OCI-LY1 (cell line): ENCODE measurements around the gene ADAM19.

Experiments
- H2AFZ ChIP-seq: fragments of 200-600 bp; sonication (generic), shearing (Covaris generic); 2 replicates; pipeline ENCODE4 v1.6.0; 2014; ENCODE audit warnings: antibody characterized with exemption, mild to moderate bottlenecking, low read length
- H3F3A ChIP-seq: fragments of 200-600 bp; sonication (generic), shearing (Covaris generic); 2 replicates; pipeline ENCODE4 v1.6.0; 2014; ENCODE audit warnings: mild to moderate bottlenecking, antibody characterized with exemption, low read length, moderate library complexity; ENCODE audit not compliant: insufficient read depth
- H3K27ac ChIP-seq: fragments of 200-600 bp; sonication (generic); 2 replicates; pipeline ENCODE4 v1.5.1; 2014; ENCODE audit warnings: low read length, mixed run types, mild to moderate bottlenecking, low read depth; ENCODE audit not compliant: poor library complexity, severe bottlenecking
- H3K27me3 ChIP-seq: fragments of 200-600 bp; sonication (generic); 2 replicates; pipeline ENCODE4 v1.6.0; 2014; ENCODE audit warnings: antibody characterized with exemption, mild to moderate bottlenecking, low read length, moderate library complexity; ENCODE audit not compliant: insufficient read depth
- H3K36me3 ChIP-seq: fragments of 200-600 bp; sonication (generic); 2 replicates; pipeline ENCODE4 v1.6.1; 2014; ENCODE audit warnings: mild to moderate bottlenecking, antibody characterized with exemption, low read length, moderate library complexity, mixed read lengths; ENCODE audit not compliant: insufficient read depth
- H3K4me1 ChIP-seq: fragments of 200-600 bp; sonication (generic); 2 replicates; pipeline ENCODE4 v1.5.1; 2014; ENCODE audit warnings: mild to moderate bottlenecking, low read length, moderate library complexity; ENCODE audit not compliant: insufficient read depth, severe bottlenecking
- H3K4me2 ChIP-seq: fragments of 200-600 bp; sonication (generic), shearing (Covaris generic); 2 replicates; pipeline ENCODE4 v1.6.1; 2014; ENCODE audit warnings: low read length
- H3K4me3 ChIP-seq: fragments of 200-600 bp; sonication (generic); 2 replicates; pipeline ENCODE4 v1.5.1; 2014; ENCODE audit warnings: low read length, low read depth, mild to moderate bottlenecking, mixed read lengths; ENCODE audit not compliant: poor library complexity, severe bottlenecking
- H3K79me2 ChIP-seq: fragments of 200-600 bp; shearing (Covaris generic); 2 replicates; pipeline ENCODE4 v1.6.1; 2016; ENCODE audit warnings: mixed run types, low read length, mixed read lengths; ENCODE audit not compliant: insufficient read depth
- H3K9ac ChIP-seq: fragments of 200-600 bp; sonication (generic), shearing (Covaris generic); 2 replicates; pipeline ENCODE4 v1.6.1; 2014; ENCODE audit warnings: mild to moderate bottlenecking, low read length, mixed read lengths
- H3K9me2 ChIP-seq: fragments of 200-600 bp; sonication (generic), shearing (Covaris generic); 2 replicates; pipeline ENCODE4 v1.6.1; 2014; ENCODE audit warnings: low read depth, mild to moderate bottlenecking, low read length, mixed read lengths
- H3K9me3 ChIP-seq: fragments of 200-600 bp; shearing (Covaris generic); 2 replicates; pipeline ENCODE4 v1.6.1; 2014; ENCODE audit warnings: low read length, mixed read lengths
- H4K20me1 ChIP-seq: fragments of 200-600 bp; sonication (generic), shearing (Covaris generic); 2 replicates; pipeline ENCODE4 v1.6.0; 2016; ENCODE audit warnings: mild to moderate bottlenecking, low read length; ENCODE audit not compliant: insufficient read depth
- CTCF ChIP-seq: fragments of 200-600 bp; sonication (generic), shearing (Covaris generic); IDR thresholded peaks from 2 replicates; pipeline ENCODE4 v1.5.1; 2017; ENCODE audit warnings: mild to moderate bottlenecking, antibody characterized with exemption, low read length, moderate library complexity, mixed read lengths
- EZH2 ChIP-seq: fragments of 200-600 bp; sonication (generic), shearing (Covaris generic); IDR thresholded peaks from 2 replicates; pipeline ENCODE4 v1.8.0; 2017; ENCODE audit warnings: borderline replicate concordance, mixed run types, mild to moderate bottlenecking, antibody characterized with exemption, low read length, moderate library complexity, mixed read lengths

ADAM19 gene

GRCh38 chr5:157456301-157456700, 119.3 kb downstream of the ADAM19 start:
- Histone ChIP-seq H3K27me3 (no peaks in the 10 kb centered on the region), H3K4me3 (no peak overlapping the region), H3K9me2 (no peaks in the 10 kb centered on the region), H3K79me2 (no peaks in the 10 kb centered on the region), H2AFZ (no peak overlapping the region), H3F3A (no peaks in the 10 kb centered on the region), H3K27ac (no peak overlapping the region), H3K9ac (no peak overlapping the region), H3K36me3 (no peaks in the 10 kb centered on the region), H4K20me1 (no peaks in the 10 kb centered on the region), H3K4me2 (no peak overlapping the region), H3K4me1 (no peaks in the 10 kb centered on the region), H3K9me3 (no peaks in the 10 kb centered on the region)
- TF ChIP-seq CTCF, result no peak
- TF ChIP-seq EZH2, result no peak

- H3K9me3 ChIP-seq, result no peaks in the 10 kb centered on the region
- H3K27me3 ChIP-seq, result no peaks in the 10 kb centered on the region
- no peak overlapping the region for H3K9ac ChIP-seq
- H3K9me2 ChIP-seq, result no peaks in the 10 kb centered on the region
- H3K36me3 ChIP-seq, result no peaks in the 10 kb centered on the region
- H3K79me2 ChIP-seq, result no peaks in the 10 kb centered on the region
- H3F3A ChIP-seq, result no peaks in the 10 kb centered on the region
- H4K20me1 ChIP-seq, result no peaks in the 10 kb centered on the region
- no peak overlapping the region for H3K4me2 ChIP-seq
- H3K27ac ChIP-seq, result no peak overlapping the region
- H3K4me3 ChIP-seq, result no peak overlapping the region
- TF ChIP-seq CTCF (no peak), EZH2 (no peak)
- H2AFZ ChIP-seq, result no peak overlapping the region
- no peaks in the 10 kb centered on the region for H3K4me1 ChIP-seq
Measured at GRCh38 chr5:157455057-157455456, 120.5 kb downstream of the ADAM19 start.

GRCh38 chr5:157454273-157454672, 121.3 kb downstream of the ADAM19 start:
- TF ChIP-seq EZH2, result no peak
- no peak for TF ChIP-seq CTCF
- Histone ChIP-seq H2AFZ (no peak overlapping the region), H3K9ac (no peak overlapping the region), H3F3A (no peaks in the 10 kb centered on the region), H3K9me2 (no peaks in the 10 kb centered on the region), H3K4me1 (no peaks in the 10 kb centered on the region), H3K79me2 (no peaks in the 10 kb centered on the region), H3K27me3 (no peaks in the 10 kb centered on the region), H3K27ac (no peak overlapping the region), H3K4me2 (no peak overlapping the region), H3K36me3 (no peaks in the 10 kb centered on the region), H4K20me1 (no peaks in the 10 kb centered on the region), H3K9me3 (no peaks in the 10 kb centered on the region), H3K4me3 (no peak overlapping the region)
